Adrenal gland (tissue), 12 donors: ENCODE measurements around the gene CST1. TPM values are rescaled to one million over a fixed set of nuclear protein-coding genes. Genes with fewer than 3 reads are reported as not detected.
"Not testable (repeated sequence)": the region's sequence is repeated elsewhere in the genome, so short reads cannot be mapped to it uniquely, and the experiment has no call there.

Experiments used
- DNase-seq, 7 donors: peaks; one replicate each; pipeline ENCODE4 v3.0.0-alpha.2; 2019 to 2020
- H3K27ac ChIP-seq, 5 donors: fragments of 200-600 bp; sonication (generic) in 4 of 5; 1 replicate in 3 of 5; 2 replicates in 2 of 5; pipeline versions ENCODE4 v1.5.1 to v1.8.0; 2016 to 2020; ENCODE audit warnings: mild to moderate bottlenecking in 1 of 5
- H3K27me3 ChIP-seq: fragments of 200-600 bp; 2 replicates; pipeline ENCODE4 v1.8.0; 2021
- H3K36me3 ChIP-seq, 2 donors: fragments of 200-600 bp; replicated peaks in 1 of 2; 1 replicate in 1 of 2; 2 replicates in 1 of 2; pipeline versions ENCODE4 v1.5.1 to v1.8.0; 2018 to 2022
- H3K4me1 ChIP-seq, 2 donors: fragments of 200-600 bp; replicated peaks in 1 of 2; 1 replicate in 1 of 2; 2 replicates in 1 of 2; pipeline versions ENCODE4 v1.5.1 to v1.8.0; 2018 to 2021
- H3K4me3 ChIP-seq, 4 donors: fragments of 200-600 bp; sonication (generic) in 3 of 4; one replicate each; pipeline ENCODE4 v1.5.1; 2016 to 2018
- H3K9me3 ChIP-seq, 3 donors: fragments of 200-600 bp; sonication (generic) in 1 of 3; replicated peaks in 1 of 3; 1 replicate in 2 of 3; 2 replicates in 1 of 3; pipeline versions ENCODE4 v1.5.1 to v1.8.0; 2016 to 2021
- CTCF ChIP-seq, 6 experiments: fragments of 450-650 bp in 4 of 6; fragments of 200-600 bp in 2 of 6; sonication (generic) in 1 of 6; IDR thresholded peaks; 1 replicate in 5 of 6; 2 replicates in 1 of 6; pipeline versions ENCODE4 v1.5.1 to v1.8.0; 2016 to 2021; ENCODE audit warnings: antibody characterized with exemption in 6 of 6, mild to moderate bottlenecking in 2 of 6, moderate library complexity in 1 of 6
- POLR2A ChIP-seq, 2 donors: fragments of 450-650 bp; IDR thresholded peaks; one replicate each; pipeline ENCODE4 v1.6.1; 2017; ENCODE audit warnings: antibody characterized with exemption in 2 of 2, mild to moderate bottlenecking in 2 of 2, moderate library complexity in 1 of 2
- WGBS, 4 donors: extraction: QIAGEN DNeasy Blood & Tissue Kit in 2 of 4; methylation state at CpG; one replicate each; pipeline versions ENCODE4 v1.1.5 to v1.1.7; 2013 to 2017; 5-methylcytosine and 5-hydroxymethylcytosine counted together
- intact Hi-C, 2 donors: fragments of 100-400 bp; cut with DNase I; formaldehyde crosslinking; loops; one replicate each; pipeline versions ENCODE4 v1.14.1 to v1.15.0; 2022 to 2023
- polyA plus RNA-seq, 3 donors: library from polyadenylated mRNA; stranded (reverse); fragments of 200-250 nt in 2 of 3; fragments of 350-450 nt in 1 of 3; fragmentation: Illumina TruSeq in 1 of 3; extraction: RNeasy Lipid Tissue Mini Kit (QIAGEN cat#74804) in 1 of 3; gene quantifications; one replicate each; pipeline ENCODE4 v1.2.3, GENCODE V29; 2013 to 2014
- total RNA-seq, 9 donors: library from RNA; depleted of rRNA in 4 of 9; stranded (reverse); fragments of >200 nt in 4 of 9; fragments of 120-200 nt in 1 of 9; fragmentation: NEBNext Ultra II Directional in 1 of 9; extraction: Animal tissue kit (Norgen Biotek cat#: 25700) in 1 of 9; gene quantifications; one replicate each; pipeline versions ENCODE4 v1.1.0 to v1.2.4, GENCODE V29; 2013 to 2023
- donor health status: healthy with polysubstance abuse.
- donor health status: Bipolar disorder and iron deficiency.
- donor health status: DM: yes; HTN: yes; CAD: no.
- donor health status: DM: no; HTN: no; CAD: no.
- donor health status: DM: no; HTN: no; CAD: no.
- donor health status: DM: yes; HTN: yes; CAD: no.

CST1 gene
- total and polyA plus RNA-seq, 12 donors, result 0.13 to 1.3 (median 0.56) TPM; not detected in 9

DNA sequence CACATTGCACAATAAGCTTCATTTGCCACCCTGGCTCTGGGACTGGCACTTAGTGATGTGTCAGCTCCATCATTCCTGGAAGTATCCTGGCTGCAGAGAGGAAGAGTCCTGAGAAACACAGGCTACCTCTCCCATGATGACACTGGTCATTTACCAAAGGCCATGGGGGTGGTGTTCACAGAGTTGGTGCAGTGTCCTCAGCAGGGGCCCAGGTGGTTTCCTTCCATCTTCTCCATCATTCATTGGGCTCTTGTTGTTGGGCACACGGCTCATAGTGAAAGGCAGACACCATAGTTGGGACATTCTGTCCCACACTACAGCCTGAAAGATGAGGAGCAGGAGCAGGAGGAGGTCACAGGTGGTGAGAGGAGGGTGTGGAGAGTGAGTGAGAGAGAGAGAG, 15.8 kb upstream of the CST1 start:
- no peak for DNase-seq
- intact Hi-C loops, result loop anchor here in 1 of 2 donors (10.0 kb wide), 1 partner anchor 58 kb away; the partner anchor contains the start of gene CST2
- no peaks in the 10 kb centered on the region for H3K4me1 ChIP-seq
- H3K27me3 ChIP-seq, result no peaks in the 10 kb centered on the region
- H3K4me3 ChIP-seq, result no peak overlapping the region
- H3K27ac ChIP-seq, result no peak overlapping the region
- H3K9me3 ChIP-seq, result no peaks in the 10 kb centered on the region
- WGBS, 4 donors, result 68 to 83% (median 78%) methylated on average over 1 of the region's 1 CpG
- H3K36me3 ChIP-seq, result no peaks in the 10 kb centered on the region
- TF ChIP-seq POLR2A (IDR thresholded peaks at IDR 0.05), result no peak
- no peak for TF ChIP-seq CTCF (IDR thresholded peaks at IDR 0.05)

GRCh38 chr20:23765578-23765977, 14.8 kb upstream of the CST1 start:
- Histone ChIP-seq H3K4me1 (no peaks in the 10 kb centered on the region), H3K27me3 (no peaks in the 10 kb centered on the region), H3K27ac (no peak overlapping the region), H3K36me3 (no peaks in the 10 kb centered on the region), H3K9me3 (no peaks in the 10 kb centered on the region), H3K4me3 (no peak overlapping the region)
- intact Hi-C loops, result loop anchor here in 1 of 2 donors (10.0 kb wide), 1 partner anchor 59 kb away; the partner anchor contains the start of gene CST2
- TF ChIP-seq POLR2A (IDR thresholded peaks at IDR 0.05) (no peak), CTCF (IDR thresholded peaks at IDR 0.05) (no peak)
- DNase-seq, result no peak
- WGBS, 4 donors, result 73 to 84% (median 80%) methylated on average over 5 of the region's 5 CpGs

GRCh38 chr20:23764630-23765029, 13.9 kb upstream of the CST1 start:
- intact Hi-C loops, result loop anchor here in 1 of 2 donors (10.0 kb wide), 1 partner anchor 60 kb away; the partner anchor contains the start of gene CST2
- H3K27ac ChIP-seq, H3K4me1 ChIP-seq, H3K4me3 ChIP-seq, H3K27me3 ChIP-seq, H3K9me3 ChIP-seq, DNase-seq, H3K36me3 ChIP-seq: not testable (repeated sequence)
- WGBS, 4 donors, result 22 to 39% (median 27%) methylated on average over 2 of the region's 2 CpGs

DNA sequence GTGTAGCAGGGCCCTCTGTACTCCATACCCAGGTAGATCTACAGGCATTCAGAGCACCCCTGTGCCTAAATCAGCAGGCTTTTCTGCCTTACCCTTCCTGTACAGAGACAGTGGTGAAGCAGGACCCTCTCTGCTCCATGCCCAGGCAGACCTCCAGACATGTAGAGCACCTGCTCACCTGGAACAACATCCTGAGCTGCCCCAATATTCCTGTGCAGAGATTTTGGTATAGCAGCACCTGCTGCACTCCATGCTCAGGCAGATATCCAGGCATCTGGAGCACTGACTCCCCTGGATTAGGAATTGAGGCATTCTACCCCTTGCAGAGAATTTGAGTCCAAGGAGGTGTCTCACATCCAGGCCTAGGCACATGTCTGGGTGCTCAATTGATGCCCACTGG, 12.6 kb upstream of the CST1 start:
- H3K9me3 ChIP-seq, result no peaks in the 10 kb centered on the region
- no peak overlapping the region for H3K27ac ChIP-seq
- intact Hi-C loops, result loop anchor here in 1 of 2 donors (10.0 kb wide), 1 partner anchor 61 kb away; the partner anchor contains the start of gene CST2
- TF ChIP-seq CTCF (IDR thresholded peaks at IDR 0.05) (no peak), POLR2A (IDR thresholded peaks at IDR 0.05) (no peak)
- no peak for DNase-seq
- no peak overlapping the region for H3K4me3 ChIP-seq
- H3K36me3 ChIP-seq, result no peaks in the 10 kb centered on the region
- H3K27me3 ChIP-seq, result no peaks in the 10 kb centered on the region
- H3K4me1 ChIP-seq, result no peaks in the 10 kb centered on the region

GRCh38 chr20:23759306-23759940, 8.7 kb upstream of the CST1 start:
- H3K4me3 ChIP-seq, result no peak overlapping the region
- H3K4me1 ChIP-seq, result no peaks in the 10 kb centered on the region
- intact Hi-C loops, result no loop called here
- H3K36me3 ChIP-seq, result no peaks in the 10 kb centered on the region
- no peaks in the 10 kb centered on the region for H3K27me3 ChIP-seq
- no peak for DNase-seq
- 50 to 70% (median 52%) methylated on average over 1 to 2 of the region's 2 CpGs for WGBS, 4 donors
- TF ChIP-seq POLR2A (IDR thresholded peaks at IDR 0.05) (no peak), CTCF (IDR thresholded peaks at IDR 0.05) (no peak)
- H3K9me3 ChIP-seq, result no peaks in the 10 kb centered on the region
- no peak overlapping the region for H3K27ac ChIP-seq

DNA sequence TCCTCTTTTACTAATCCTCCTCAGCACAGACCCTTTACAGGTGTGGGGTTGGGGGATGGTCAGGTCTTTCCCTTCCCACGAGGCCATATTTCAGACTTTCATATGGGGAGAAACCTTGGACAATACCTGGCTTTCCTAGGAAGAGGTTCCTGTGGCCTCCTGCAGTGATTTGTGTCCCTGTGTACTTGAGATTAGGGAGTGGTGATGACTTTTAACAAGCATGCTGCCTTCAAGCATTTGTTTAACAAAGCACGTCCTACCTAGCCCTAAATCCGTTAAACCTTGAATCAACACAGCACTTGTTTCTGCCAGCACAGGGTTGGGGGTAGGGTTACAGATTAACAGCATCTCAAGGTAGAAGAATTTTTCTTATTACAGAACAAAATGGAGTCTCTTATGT, 6.1 kb upstream of the CST1 start:
- intact Hi-C loops, DNase-seq: not testable (repeated sequence)
- 26 to 37% (median 30%) methylated on average over 2 to 3 of the region's 3 CpGs for WGBS, 4 donors

GRCh38 chr20:23755131-23755611, 4.4 kb upstream of the CST1 start:
- H3K4me1 ChIP-seq, result not testable (repeated sequence)

More for the DNA sequence above, 6.1 kb upstream of the CST1 start:
- not testable (repeated sequence) for H3K4me3 ChIP-seq, H3K27ac ChIP-seq, H3K27me3 ChIP-seq, H3K9me3 ChIP-seq, H3K36me3 ChIP-seq, H3K4me1 ChIP-seq

More at GRCh38 chr20:23755131-23755611, 4.4 kb upstream of the CST1 start:
- H3K27me3 ChIP-seq, H3K36me3 ChIP-seq, H3K9me3 ChIP-seq, intact Hi-C loops, H3K27ac ChIP-seq, H3K4me3 ChIP-seq: not testable (repeated sequence)
- WGBS, 4 donors, result 70 to 84% (median 75%) methylated on average over 3 of the region's 3 CpGs
- DNase-seq, result peak in 1 of 7 donors; percentile 2
